Fibroblast of lung (primary cell): Measurements from ENCODE around the gene FNDC3A.

Experiments
- EZH2 ChIP-seq: IDR thresholded peaks from 2 replicates; pipeline ENCODE4 v1.5.1; 2012; ENCODE audit warnings: low read length, control low read depth, mild to moderate bottlenecking; ENCODE audit errors: missing control alignments
- TF ChIP-seq, protein P1 (sequence below), 2 donors: IDR thresholded peaks in 1 of 2; conservative IDR thresholded peaks in 1 of 2; 1 replicate in 1 of 2; 2 replicates in 1 of 2; pipeline ENCODE4 v1.5.1; 2011 to 2012; ENCODE audit warnings: low read length in 2 of 2, control low read depth in 1 of 2, inconsistent platforms in 1 of 2, low read depth in 1 of 2, mild to moderate bottlenecking in 1 of 2

DNA sequence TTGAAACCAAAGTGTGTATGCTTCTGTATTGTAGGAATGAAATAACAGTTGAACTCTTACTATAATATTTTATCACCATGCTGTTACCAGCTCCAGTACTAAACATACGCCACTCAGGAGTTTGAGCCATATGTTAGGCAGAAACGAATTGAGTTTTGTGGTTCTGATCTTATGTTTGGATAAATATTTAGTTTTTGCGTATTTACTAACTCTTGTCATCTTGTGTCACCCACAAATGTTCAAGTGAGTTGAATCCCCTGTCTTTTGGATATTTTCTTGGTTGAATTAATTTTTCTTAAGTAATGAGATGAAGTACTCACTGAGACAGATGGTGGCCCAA lies 1.5 kb downstream of the FNDC3A start:
- TF ChIP-seq, protein P1, sequence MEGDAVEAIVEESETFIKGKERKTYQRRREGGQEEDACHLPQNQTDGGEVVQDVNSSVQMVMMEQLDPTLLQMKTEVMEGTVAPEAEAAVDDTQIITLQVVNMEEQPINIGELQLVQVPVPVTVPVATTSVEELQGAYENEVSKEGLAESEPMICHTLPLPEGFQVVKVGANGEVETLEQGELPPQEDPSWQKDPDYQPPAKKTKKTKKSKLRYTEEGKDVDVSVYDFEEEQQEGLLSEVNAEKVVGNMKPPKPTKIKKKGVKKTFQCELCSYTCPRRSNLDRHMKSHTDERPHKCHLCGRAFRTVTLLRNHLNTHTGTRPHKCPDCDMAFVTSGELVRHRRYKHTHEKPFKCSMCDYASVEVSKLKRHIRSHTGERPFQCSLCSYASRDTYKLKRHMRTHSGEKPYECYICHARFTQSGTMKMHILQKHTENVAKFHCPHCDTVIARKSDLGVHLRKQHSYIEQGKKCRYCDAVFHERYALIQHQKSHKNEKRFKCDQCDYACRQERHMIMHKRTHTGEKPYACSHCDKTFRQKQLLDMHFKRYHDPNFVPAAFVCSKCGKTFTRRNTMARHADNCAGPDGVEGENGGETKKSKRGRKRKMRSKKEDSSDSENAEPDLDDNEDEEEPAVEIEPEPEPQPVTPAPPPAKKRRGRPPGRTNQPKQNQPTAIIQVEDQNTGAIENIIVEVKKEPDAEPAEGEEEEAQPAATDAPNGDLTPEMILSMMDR (conservative IDR thresholded peaks at IDR 0.05 in 1 of 2, IDR thresholded peaks at IDR 0.05 in 1 of 2; ENCODE audit: low read depth in 1 of 2, low read length in 2 of 2): no peak
- no peak for TF ChIP-seq EZH2
